ENCODE measurements around the gene AKR1A1. TPM values are rescaled to one million over a fixed set of nuclear protein-coding genes. Genes with fewer than 3 reads are reported as not detected.
A peak's percentile ranks its signal among the peaks of the same experiment; 100 is the strongest.

AKR1A1 gene
- total and polyA plus RNA-seq, 2 of the 8 experiments (the other 6 are each of a cell fraction or from before 2014, with no cell fraction given), result 344 to 435 TPM

GRCh38 chr1:45608175-45609156 is 57.8 kb downstream of the AKR1A1 start:
- no peaks in the 10 kb centered on the region for H3K23me2 ChIP-seq (ENCODE audit: low read depth, low read length)
- H2BK120ac ChIP-seq (replicated peaks; ENCODE audit: low read depth, low read length), result no peak overlapping the region
- H2AFZ ChIP-seq (ENCODE audit: low read length), result no peak overlapping the region
- no peak overlapping the region for H2BK5ac ChIP-seq (ENCODE audit: low read depth, low read length)
- peaks cover 0 to 79% of the 10 kb centered on the region in 2 experiments; a peak in 3 of 4 replicates for H3K79me2 ChIP-seq (ENCODE audit: control insufficient read depth in 1 of 2, insufficient read depth in 2 of 2, low read length in 2 of 2)
- no peak overlapping the region for H3K4me2 ChIP-seq (ENCODE audit: insufficient read depth in 1 of 2, low read depth in 2 of 2, low read length in 2 of 2)
- WGBS, 2 experiments (ENCODE audit: extremely low coverage in 1 of 2, insufficient coverage in 1 of 2, insufficient read length in 1 of 2, insufficient replicate concordance in 2 of 2, low coverage in 1 of 2, low lambda C conversion rate in 2 of 2, missing lambda C conversion rate in 1 of 2), result 94% methylated on average over 5 of the region's 5 CpGs; no CpG with 5 or more reads in 1 of the 2 experiments
- H4K91ac ChIP-seq (replicated peaks; ENCODE audit: insufficient read length, low read length), result no peak overlapping the region
- TF ChIP-seq POLR2AphosphoS5 (IDR thresholded peaks at IDR 0.05; ENCODE audit: low read depth, low read length) (peak; percentile 59; the same call in 1 of the 2 replicates), SRF (IDR thresholded peaks at IDR 0.05; ENCODE audit: low read depth, low read length) (no peak)
- no peak overlapping the region for H3K14ac ChIP-seq (ENCODE audit: insufficient read length)
- H4K20me1 ChIP-seq (replicated peaks in 1 of 2; ENCODE audit: control insufficient read depth in 1 of 2, insufficient read depth in 2 of 2, low read length in 2 of 2), result peaks cover 13 to 18% of the 10 kb centered on the region in 2 experiments
- H2BK20ac ChIP-seq (ENCODE audit: low read length), result no peak overlapping the region
- H3K27me3 ChIP-seq (replicated peaks in 1 of 4; ENCODE audit: control insufficient read depth in 3 of 4, extremely low read depth in 1 of 4, insufficient read depth in 3 of 4, low read length in 3 of 4), result no peaks in the 10 kb centered on the region
- no peak overlapping the region for H2AK5ac ChIP-seq (ENCODE audit: low read depth, low read length)
- H3K23ac ChIP-seq (ENCODE audit: insufficient read length), result no peak overlapping the region
- no peak overlapping the region for H3K9ac ChIP-seq (replicated peaks in 1 of 4; ENCODE audit: extremely low read depth in 1 of 4, low read depth in 3 of 4, low read length in 3 of 4)
- peaks cover 23 to 88% (median 71%) of the 10 kb centered on the region in 4 experiments for H3K36me3 ChIP-seq (ENCODE audit: control insufficient read depth in 2 of 4, insufficient read depth in 4 of 4, low read length in 3 of 4)
- ChIA-PET POLR2A (ENCODE audit: partially characterized antibody) (interaction anchor here (1.0 to 5.8 kb wide), 7 partner anchors 9 to 87 kb away, joined by 3 to 42 read pairs (median 7); partner anchors contain the start of genes CCDC17 and PRDX1), CTCF (ENCODE audit: partially characterized antibody) (interaction anchor here (1.3 kb wide), 1 partner anchor 39 kb away, joined by 3 read pairs; no protein-coding TSS in a partner anchor)
- H3K4me3 ChIP-seq (ENCODE audit: extremely low read depth in 1 of 4, insufficient read depth in 2 of 4, low read depth in 3 of 4, low read length in 4 of 4), result no peak overlapping the region
- H3K56ac ChIP-seq (replicated peaks; ENCODE audit: insufficient read length, low read depth, low read length), result no peak overlapping the region
- no peak overlapping the region for H3K18ac ChIP-seq (ENCODE audit: extremely low read depth, low read length)
- FAIRE-seq (no peak), DNase-seq (ENCODE audit: low read depth in 1 of 2, low spot score in 2 of 2) (no peak)
- no peak overlapping the region for H2BK15ac ChIP-seq (ENCODE audit: low read length)
- no peaks in the 10 kb centered on the region for H3K79me1 ChIP-seq (ENCODE audit: low read depth, low read length)
- no peak overlapping the region for H3K4ac ChIP-seq (replicated peaks; ENCODE audit: insufficient read length, low read depth, low read length)
- H4K5ac ChIP-seq (ENCODE audit: insufficient read length, low read depth, low read length), result no peak overlapping the region
- H3K4me1 ChIP-seq (replicated peaks in 1 of 4; ENCODE audit: control insufficient read depth in 3 of 4, insufficient read depth in 4 of 4, low read length in 3 of 4), result no peaks in the 10 kb centered on the region
- no peaks in the 10 kb centered on the region for H3K9me3 ChIP-seq (ENCODE audit: insufficient read depth in 2 of 2, low read depth in 1 of 2, low read length in 1 of 2)
- H2BK12ac ChIP-seq (ENCODE audit: low read depth, low read length), result no peak overlapping the region
- no peak overlapping the region for H4K8ac ChIP-seq (ENCODE audit: extremely low read depth, insufficient read depth, low read length)
- no peak overlapping the region for H3K27ac ChIP-seq (ENCODE audit: low read depth, low read length)
